AG09309 (cell line): Measurements from ENCODE around the gene GREB1.

ENCODE experiments used
- DNase-seq: peaks from one replicate; pipeline ENCODE4 v3.0.0-alpha.2; 2010; ENCODE audit warnings: low read depth
- H3K4me3 ChIP-seq: 2 replicates; pipeline ENCODE4 v1.5.1; 2011; ENCODE audit warnings: mild to moderate bottlenecking, low read depth, low read length, moderate library complexity; ENCODE audit not compliant: control insufficient read depth
- CTCF ChIP-seq: IDR thresholded peaks from 2 replicates; pipeline ENCODE4 v1.5.1; 2011; ENCODE audit warnings: mild to moderate bottlenecking, low read depth, low read length, inconsistent platforms; ENCODE audit not compliant: insufficient read depth, control insufficient read depth; ENCODE audit errors: missing control alignments

Gene GREB1

GRCh38 chr2:11542275-11542819 lies 8.5 kb downstream of the GREB1 start:
- no peak for TF ChIP-seq CTCF
- no peak overlapping the region for H3K4me3 ChIP-seq
- DNase-seq: no peak

DNA sequence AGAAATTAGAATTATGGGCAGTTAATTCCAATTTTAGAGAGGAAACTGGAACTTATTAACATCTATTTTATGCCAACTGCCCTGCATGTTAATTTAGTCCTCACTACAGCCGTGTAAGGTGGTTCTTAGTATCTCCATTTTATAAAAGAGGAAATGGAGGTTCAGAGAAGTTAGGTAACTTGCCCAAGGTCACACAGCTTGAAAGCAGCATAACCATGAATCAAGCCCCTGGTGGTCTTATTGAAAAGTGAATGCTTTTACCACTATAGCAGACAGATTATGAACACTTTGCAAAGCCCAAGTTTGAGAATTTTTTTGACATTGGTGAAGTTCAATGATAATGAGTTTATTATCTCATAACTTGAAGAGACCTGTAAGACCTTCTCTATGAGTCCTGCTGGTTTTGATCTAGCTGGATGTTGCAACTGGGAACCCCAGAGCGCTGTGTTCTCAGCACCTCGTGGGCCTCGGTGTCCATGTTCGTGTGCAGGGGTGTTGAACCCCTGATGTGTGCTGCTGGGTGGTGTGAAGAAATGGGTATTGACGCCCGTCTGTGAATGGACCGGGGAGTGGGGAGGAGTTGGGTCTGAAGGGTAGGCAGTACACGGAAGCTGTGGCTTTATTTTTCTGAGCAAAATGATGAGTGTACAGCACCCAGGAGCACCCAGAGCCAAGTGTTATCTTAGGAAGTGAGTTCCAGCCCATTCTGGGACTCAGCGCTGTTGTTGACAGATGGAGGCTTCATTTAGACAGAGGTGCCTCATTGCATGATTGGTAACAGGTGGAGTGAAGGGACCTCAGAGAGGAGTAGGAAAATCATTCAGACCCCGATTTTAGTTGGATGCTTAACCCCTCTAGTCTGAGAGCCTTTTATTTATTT lies 9.7 kb downstream of the GREB1 start:
- no peak for DNase-seq
- no peak for TF ChIP-seq CTCF
- no peak overlapping the region for H3K4me3 ChIP-seq

DNA sequence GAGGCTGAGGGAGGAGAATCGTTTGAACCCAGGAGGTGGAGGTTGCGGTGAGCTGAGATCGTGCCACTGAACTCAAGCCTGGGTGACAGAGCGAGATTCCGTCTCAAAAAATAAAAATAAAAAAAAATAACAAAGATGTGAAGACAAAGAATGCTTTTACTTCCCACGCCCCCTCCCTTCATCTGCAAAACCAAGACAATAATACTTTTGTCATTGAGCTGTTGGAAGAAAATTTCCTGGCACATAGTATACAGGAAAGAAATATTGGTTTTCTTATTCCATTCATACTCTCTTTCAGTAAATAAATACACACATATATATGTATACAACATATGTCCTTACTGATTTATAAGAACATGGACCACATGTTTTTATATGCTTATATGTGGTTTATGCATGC lies 12.2 kb downstream of the GREB1 start:
- no peak for DNase-seq
- no peak overlapping the region for H3K4me3 ChIP-seq
- no peak for TF ChIP-seq CTCF

- H3K4me3 ChIP-seq: no peak overlapping the region
- no peak for TF ChIP-seq CTCF
- no peak for DNase-seq
Measured at GRCh38 chr2:11547912-11548497, 14.2 kb downstream of the GREB1 start.

- TF ChIP-seq CTCF: no peak
- H3K4me3 ChIP-seq: no peak overlapping the region
- no peak for DNase-seq
Measured at GRCh38 chr2:11550302-11550701, 16.5 kb downstream of the GREB1 start.

DNA sequence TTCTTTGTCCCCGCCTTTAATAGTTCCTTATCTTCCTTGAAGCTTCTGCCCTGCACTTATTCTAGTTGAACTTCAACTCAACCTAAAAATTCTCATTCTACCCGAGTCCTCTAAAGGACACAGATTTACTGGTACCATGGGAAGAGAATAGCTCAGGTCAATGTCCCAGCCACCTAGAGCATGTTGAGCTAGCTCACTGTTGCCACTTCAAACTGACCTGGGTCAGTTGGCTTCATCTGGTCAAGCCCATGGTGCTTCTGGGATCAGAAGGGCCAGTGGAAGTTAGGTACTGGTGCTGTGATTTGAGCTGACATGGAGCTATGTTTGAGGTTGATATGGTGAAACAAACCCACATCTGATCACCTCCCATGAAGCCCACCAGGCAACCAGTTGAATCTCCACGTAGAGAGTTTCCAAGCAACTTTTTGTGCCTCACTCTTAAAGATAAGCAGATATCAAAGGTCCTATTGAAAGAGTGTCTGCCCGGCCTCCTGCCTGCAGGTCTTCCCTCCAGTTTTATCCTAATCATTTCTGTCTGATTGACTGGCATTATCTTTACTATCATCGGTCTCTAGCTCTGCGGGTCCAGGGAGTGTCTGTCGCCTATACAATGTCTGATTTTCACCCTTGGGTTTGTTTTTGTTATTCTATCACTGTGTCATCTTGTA lies 17.2 kb downstream of the GREB1 start:
- no peak for TF ChIP-seq CTCF
- no peak overlapping the region for H3K4me3 ChIP-seq
- DNase-seq: no peak
